Vagina (tissue), 2 donors: Measurements from ENCODE around the gene ANO6.

Experiments used
- CTCF ChIP-seq, 3 experiments: fragments of 450-650 bp in 2 of 3; fragments of 200-600 bp in 1 of 3; sonication (generic) in 1 of 3; IDR thresholded peaks; one replicate each; pipeline ENCODE4 v1.5.1; 2017 to 2019; ENCODE audit warnings: antibody characterized with exemption in 3 of 3, mild to moderate bottlenecking in 2 of 3, moderate library complexity in 2 of 3
- POLR2A ChIP-seq, 2 donors: fragments of 450-650 bp; IDR thresholded peaks; one replicate each; pipeline ENCODE4 v1.6.1; 2017; ENCODE audit warnings: antibody characterized with exemption in 2 of 2, mild to moderate bottlenecking in 2 of 2, moderate library complexity in 2 of 2

DNA sequence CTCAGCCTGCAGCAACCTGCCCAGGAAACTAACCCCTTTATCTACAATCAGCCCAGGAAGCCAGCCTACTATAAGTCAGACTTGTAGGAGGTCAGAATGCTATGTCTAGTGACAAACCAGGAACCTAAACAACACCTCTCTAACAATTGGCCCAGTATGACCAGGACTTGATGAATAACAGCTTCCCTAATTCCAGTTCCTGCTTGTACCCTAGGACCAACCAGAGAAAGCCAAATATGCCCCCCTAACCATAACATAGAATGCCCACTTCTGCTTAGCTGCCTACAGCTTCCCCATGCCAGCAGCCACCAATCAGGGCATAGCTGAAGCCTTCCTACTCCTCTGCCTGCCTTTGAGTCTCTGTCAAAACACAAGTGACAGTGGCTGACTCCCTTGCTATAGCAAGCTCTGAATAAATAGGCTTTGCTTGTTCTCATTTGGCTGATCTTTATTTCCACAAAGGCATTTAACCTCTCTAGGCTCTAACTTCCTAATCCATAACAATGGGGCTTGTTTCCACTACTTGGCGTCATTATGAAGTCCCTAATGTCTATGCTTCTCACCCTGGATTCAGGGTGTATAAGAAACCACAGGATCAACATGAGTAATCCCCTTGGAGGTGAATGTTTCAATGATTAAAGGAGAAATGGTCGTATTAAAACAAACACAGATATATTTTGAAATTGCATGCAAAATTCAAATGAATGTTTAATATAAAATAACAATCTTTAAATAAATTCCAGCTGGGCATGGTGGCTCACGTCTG is 220.2 kb downstream of the ANO6 start:
- no peak for TF ChIP-seq POLR2A (IDR thresholded peaks at IDR 0.05)
- TF ChIP-seq CTCF (IDR thresholded peaks at IDR 0.05) = no peak
